ENCODE measurements around the gene RGS3.

DNA sequence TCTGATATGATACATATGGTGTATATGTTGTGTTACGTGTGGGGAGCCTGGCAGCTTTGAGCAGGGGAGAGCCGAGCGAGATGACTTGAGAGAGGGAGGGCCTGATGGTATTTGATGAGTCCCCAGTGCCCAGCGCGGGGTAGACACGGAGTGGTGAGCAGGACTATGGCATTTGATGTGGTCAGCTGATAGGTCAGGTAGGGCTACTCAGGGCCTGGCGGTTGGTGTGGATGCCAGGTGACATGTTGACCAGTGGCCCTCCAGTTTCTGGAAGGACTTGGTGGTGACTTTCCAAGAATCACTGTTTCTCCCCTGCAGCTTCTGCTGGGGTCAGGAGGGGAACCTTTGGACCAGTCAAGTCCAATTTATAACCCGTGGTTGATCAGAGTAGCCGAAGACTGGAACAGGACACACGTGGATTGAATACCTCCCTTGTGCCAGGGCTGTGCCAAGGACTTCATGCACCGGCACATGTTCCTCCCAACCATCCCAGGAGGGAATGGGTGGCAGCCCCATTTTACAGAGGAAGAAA, 148.8 kb downstream of the RGS3 start:
- TF ChIP-seq, protein P1, sequence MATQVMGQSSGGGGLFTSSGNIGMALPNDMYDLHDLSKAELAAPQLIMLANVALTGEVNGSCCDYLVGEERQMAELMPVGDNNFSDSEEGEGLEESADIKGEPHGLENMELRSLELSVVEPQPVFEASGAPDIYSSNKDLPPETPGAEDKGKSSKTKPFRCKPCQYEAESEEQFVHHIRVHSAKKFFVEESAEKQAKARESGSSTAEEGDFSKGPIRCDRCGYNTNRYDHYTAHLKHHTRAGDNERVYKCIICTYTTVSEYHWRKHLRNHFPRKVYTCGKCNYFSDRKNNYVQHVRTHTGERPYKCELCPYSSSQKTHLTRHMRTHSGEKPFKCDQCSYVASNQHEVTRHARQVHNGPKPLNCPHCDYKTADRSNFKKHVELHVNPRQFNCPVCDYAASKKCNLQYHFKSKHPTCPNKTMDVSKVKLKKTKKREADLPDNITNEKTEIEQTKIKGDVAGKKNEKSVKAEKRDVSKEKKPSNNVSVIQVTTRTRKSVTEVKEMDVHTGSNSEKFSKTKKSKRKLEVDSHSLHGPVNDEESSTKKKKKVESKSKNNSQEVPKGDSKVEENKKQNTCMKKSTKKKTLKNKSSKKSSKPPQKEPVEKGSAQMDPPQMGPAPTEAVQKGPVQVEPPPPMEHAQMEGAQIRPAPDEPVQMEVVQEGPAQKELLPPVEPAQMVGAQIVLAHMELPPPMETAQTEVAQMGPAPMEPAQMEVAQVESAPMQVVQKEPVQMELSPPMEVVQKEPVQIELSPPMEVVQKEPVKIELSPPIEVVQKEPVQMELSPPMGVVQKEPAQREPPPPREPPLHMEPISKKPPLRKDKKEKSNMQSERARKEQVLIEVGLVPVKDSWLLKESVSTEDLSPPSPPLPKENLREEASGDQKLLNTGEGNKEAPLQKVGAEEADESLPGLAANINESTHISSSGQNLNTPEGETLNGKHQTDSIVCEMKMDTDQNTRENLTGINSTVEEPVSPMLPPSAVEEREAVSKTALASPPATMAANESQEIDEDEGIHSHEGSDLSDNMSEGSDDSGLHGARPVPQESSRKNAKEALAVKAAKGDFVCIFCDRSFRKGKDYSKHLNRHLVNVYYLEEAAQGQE (IDR thresholded peaks at IDR 0.05; ENCODE audit: insufficient replicate concordance, low read depth): no peak
- TF ChIP-seq, protein P2, sequence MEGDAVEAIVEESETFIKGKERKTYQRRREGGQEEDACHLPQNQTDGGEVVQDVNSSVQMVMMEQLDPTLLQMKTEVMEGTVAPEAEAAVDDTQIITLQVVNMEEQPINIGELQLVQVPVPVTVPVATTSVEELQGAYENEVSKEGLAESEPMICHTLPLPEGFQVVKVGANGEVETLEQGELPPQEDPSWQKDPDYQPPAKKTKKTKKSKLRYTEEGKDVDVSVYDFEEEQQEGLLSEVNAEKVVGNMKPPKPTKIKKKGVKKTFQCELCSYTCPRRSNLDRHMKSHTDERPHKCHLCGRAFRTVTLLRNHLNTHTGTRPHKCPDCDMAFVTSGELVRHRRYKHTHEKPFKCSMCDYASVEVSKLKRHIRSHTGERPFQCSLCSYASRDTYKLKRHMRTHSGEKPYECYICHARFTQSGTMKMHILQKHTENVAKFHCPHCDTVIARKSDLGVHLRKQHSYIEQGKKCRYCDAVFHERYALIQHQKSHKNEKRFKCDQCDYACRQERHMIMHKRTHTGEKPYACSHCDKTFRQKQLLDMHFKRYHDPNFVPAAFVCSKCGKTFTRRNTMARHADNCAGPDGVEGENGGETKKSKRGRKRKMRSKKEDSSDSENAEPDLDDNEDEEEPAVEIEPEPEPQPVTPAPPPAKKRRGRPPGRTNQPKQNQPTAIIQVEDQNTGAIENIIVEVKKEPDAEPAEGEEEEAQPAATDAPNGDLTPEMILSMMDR (IDR thresholded peaks at IDR 0.05; ENCODE audit: insufficient read depth, low read length): no peak
- TF ChIP-seq POLR2AphosphoS5 (IDR thresholded peaks at IDR 0.05; ENCODE audit: low read depth): no peak
- TF ChIP-seq GABPA (IDR thresholded peaks at IDR 0.05; ENCODE audit: low read depth): no peak
